ENCODE data around the gene LPCAT1.

- TF ChIP-seq POLR2A (IDR thresholded peaks at IDR 0.05; ENCODE audit: low read length): no peak
- no peak for TF ChIP-seq GATA1 (IDR thresholded peaks at IDR 0.05; ENCODE audit: low read depth, low read length)
Measured at GRCh38 chr5:1511048-1511447, 12.7 kb downstream of the LPCAT1 start.
